HEK293T (cell line): Measurements from ENCODE around the gene KCNJ18.
"Not testable (repeated sequence)": the region's sequence is repeated elsewhere in the genome, so short reads cannot be mapped to it uniquely, and the experiment has no call there.

ENCODE experiments used
- CTCF ChIA-PET: fragments of 350-600 bp; formaldehyde crosslinking; extraction: SDS; loops from one replicate; lab custom pipeline; 2021; ENCODE audit warnings: antibody characterized with exemption, inconsistent platforms; lab: Yijun Ruan, JAX
- POLR2A ChIA-PET: fragments of 350-600 bp; formaldehyde crosslinking; extraction: SDS; loops from one replicate; lab custom pipeline; 2020; ENCODE audit warnings: antibody characterized with exemption, inconsistent platforms; lab: Yijun Ruan, JAX
- DNase-seq: peaks from one replicate; pipeline ENCODE4 v3.0.0; 2012; ENCODE audit warnings: mixed read lengths; ENCODE audit errors: extremely low spot score
- ARNT ChIP-seq: fragments of 450-650 bp; IDR thresholded peaks from 2 replicates; pipeline ENCODE4 v1.6.1; 2017; ENCODE audit warnings: mild to moderate bottlenecking
- L3MBTL2 ChIP-seq: fragments of 450-650 bp; conservative IDR thresholded peaks from 2 replicates; pipeline ENCODE4 v1.6.1; 2016; ENCODE audit warnings: mild to moderate bottlenecking
- SP1 ChIP-seq: fragments of 450-650 bp; IDR thresholded peaks from 2 replicates; pipeline ENCODE4 v1.6.1; 2017
- SUZ12 ChIP-seq: fragments of 450-650 bp; IDR thresholded peaks from 2 replicates; pipeline ENCODE4 v1.6.1; 2016; ENCODE audit warnings: mild to moderate bottlenecking
- ZNF384 ChIP-seq: fragments of 450-650 bp; IDR thresholded peaks from 2 replicates; pipeline ENCODE4 v1.6.1; 2016

Gene KCNJ18

DNA sequence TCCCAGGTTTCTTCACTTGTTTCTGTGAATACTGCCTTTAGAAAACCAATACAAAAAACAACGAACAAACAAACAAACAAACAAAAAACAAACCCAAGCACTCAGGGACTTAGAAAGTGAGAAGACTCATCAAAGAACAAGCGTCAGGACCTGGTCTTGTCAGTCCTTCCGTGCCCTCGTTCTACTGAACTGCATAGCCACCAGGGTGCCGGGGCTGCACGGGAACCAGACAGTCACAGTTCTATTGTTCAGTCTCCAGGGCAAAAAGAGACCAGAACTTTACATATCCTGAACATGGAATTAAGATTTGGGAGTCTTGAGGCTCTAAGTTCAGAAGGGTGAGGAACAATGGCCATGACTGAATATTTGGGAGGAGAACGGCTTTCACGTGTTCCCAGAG is 28.2 kb downstream of the KCNJ18 start:
- DNase-seq, CTCF ChIA-PET, POLR2A ChIA-PET: not testable (repeated sequence)

DNA sequence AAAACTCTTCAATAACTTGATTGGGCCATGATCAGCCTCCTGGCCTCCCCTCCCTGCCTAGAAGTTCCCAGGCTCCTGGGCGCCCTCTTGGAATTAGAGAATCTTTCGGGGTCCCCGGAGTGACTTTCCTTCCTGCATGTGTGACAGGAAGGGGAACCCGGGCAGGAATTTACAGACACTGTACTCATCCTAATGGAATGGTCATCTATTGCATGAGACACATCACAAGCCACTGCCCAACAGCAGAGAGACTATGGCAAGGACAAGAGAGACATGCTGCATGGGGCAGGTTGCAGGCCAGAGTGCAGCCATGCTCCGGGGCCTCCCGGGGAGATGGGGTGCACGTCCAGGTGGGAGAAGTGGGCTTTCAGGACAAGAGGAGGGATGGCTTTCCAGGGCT is 29.9 kb downstream of the KCNJ18 start:
- DNase-seq, POLR2A ChIA-PET, CTCF ChIA-PET: not testable (repeated sequence)

DNA sequence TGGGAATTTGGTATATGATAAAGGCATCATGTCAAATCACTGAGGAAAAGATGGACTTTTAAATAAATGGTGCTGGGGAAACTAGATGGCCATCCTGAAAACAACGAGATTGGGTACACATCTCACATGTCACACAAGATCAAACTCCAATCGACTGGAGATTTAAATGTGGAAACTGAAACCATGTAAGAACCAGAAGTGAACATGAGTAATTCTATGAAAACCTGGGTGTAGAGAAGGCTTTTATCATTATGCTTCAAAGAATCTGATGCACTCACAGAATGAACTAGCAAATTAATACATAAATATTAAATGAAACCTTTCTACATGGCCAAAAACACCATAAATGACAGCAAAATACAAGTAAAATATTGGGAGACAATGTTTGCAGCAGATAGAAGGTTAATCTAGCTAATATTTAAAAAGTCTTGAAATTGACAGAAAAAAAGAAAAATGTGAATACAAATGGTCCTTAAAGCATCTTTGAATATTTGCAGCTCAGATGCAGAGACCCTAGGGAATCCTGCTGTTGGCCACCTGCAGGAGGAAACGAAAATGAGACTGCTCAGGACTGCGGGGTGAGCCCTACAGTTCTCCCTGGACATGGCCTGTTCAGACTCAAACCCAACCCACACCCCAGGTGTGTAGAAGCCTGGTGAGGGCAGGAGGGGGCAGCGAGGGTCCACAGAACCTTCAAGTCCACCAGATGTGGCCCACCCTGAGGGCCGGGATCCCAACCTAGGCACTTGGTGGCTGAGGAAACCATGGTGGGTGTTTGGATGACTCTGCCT is 32.1 kb downstream of the KCNJ18 start:
- DNase-seq, POLR2A ChIA-PET, CTCF ChIA-PET: not testable (repeated sequence)

DNA sequence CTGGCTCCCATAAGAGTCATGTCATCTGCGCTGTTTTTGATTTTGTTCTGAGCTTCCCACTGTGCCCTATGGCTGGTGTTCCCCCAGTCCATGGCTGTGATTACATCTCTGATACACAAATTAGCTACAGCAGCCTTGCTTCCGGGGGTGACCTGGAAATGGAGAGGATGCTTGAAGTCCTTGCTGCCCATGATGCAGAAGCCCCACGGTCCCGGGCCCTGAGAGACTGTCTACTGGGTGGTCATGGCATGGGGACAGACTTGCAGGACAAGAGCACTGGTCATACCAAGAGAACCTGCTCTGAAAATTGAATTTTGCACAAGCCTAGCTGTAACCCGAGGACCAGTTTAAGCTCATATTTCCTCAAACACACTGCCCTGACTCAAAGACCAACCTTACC is 38.8 kb downstream of the KCNJ18 start:
- DNase-seq, POLR2A ChIA-PET, CTCF ChIA-PET: not testable (repeated sequence)

DNA sequence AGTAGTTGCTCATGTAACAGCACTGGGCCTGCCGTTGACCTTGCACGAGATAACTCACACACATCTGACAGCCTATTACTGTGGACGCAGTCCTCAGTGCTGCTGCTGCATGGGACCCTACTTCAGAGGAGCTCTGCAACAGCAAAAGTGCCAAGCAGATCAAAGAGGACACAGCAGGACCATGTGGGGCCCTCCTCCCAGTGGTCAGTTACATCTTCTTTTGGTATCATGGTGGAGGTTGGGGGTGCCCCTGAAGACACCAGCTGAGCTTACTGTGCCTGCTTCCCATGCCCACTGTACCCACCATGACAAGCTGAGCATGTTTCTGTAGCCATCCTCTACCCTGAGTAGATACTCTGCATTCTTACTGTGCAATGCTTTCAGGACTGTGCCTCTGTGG is 41.6 kb downstream of the KCNJ18 start:
- POLR2A ChIA-PET, DNase-seq, CTCF ChIA-PET: not testable (repeated sequence)

DNA sequence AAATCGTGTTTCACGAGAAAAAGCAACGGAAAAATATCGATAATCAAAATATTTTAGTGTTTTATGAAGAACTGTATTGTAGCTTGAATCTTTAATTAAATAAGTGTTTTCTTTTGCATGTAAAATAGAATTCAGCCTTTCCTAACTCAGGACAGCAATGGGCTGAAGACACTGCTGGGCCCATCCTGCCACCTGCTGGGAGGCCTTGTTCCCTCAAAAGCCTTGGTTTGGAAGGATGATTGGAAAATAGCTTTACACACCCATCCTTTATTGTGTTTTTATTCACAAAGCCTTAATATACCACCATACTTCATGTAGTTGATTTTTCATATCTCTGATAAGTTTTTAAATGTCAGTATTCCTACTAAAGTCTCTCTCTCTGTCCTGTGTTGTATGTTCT is 43.5 kb downstream of the KCNJ18 start:
- DNase-seq, CTCF ChIA-PET, POLR2A ChIA-PET: not testable (repeated sequence)

DNA sequence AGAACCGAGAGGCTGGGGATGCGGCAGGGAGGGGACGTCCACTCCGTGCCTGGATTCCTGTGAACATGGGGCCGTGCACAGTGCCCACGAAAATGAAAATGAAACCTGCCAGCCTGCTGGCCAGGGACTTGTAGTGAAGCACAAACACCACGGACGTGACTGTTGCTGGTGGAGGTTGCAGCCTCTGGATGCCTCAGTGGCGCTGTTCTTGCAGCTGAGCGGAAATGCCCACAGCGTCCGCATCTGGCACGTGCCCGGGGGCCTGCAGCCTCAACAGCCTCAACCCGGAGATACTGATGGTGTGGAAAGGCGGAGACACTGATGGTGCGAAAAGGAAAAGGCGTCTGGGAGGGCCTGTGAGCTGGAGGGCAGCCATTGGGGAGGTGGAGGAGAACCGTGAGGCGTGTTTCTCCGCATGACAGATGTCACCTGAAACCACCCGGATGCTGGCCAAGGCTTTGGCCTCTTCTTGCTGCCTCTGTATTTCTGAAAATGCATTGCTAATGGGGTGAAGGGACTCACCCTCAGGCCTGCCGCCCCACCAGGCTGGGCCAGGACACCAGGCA is 44.8 kb downstream of the KCNJ18 start:
- DNase-seq, CTCF ChIA-PET, POLR2A ChIA-PET: not testable (repeated sequence)

DNA sequence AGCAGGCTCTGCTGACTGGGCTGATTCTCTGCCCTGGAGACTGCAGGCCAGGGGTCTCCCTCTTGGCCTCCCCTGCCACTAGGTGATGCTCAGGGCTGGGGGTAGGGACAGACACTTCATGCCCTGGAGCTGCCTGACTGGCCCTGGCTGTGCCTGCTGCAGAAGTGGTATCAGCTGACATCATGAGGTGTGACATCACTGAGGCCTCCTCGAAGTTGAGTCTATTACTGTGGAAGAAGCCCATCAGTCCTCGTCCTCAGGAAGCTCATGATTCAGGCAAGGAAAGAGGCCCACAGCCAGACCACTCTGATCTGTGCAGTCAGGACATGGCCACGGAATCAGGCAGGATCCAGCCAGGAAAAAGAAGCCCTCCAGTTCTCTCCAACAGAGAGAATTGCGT is 45.9 kb downstream of the KCNJ18 start:
- DNase-seq, CTCF ChIA-PET, POLR2A ChIA-PET: not testable (repeated sequence)

DNA sequence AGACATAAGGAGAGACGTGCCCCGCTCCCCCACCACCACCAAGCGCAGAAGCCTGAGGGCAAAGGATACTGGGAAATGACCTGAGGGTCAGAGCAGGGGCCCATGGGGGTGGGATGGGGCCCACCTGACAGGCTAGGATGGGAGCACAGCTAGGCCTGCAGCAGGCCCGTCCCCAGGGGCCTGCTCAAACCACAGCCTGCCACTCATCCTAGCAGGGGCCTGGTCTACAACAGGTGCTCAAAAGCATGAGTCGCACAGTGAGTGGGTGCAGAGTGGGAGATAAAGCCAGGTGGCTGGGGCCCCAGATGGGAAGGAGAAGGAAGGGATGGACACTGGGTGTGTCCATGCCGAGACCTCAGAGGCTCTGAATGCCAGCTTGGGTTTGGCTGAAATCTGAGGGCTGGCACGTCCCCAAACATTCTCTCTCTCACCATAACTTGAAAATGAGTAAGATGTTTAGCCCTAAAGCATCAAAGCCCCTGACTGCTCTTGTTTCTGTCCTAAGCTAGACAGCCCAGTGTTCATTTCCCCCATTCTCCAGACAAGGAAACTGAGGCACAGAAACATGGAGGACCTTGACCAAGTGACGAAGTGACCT is 46.7 kb downstream of the KCNJ18 start:
- POLR2A ChIA-PET, DNase-seq, CTCF ChIA-PET: not testable (repeated sequence)

DNA sequence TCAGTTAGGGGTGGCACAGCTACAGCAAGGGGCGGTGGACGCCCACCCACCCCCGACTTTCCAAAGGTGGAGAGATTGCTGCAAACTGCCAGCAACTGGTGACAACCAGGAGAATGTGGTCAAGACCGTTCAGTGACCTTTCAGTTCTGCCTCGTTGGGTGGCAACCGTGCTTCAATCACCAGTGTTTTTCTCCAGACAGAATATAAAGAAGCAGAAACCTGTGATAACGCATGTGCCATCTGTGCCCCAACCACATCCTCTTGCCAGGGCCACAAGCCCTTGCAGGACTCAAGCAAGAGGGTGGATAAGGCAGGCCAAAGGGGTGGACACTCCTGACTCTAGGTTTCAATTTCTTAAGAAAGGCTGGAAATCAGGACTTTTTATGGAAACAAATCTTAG is 47.2 kb downstream of the KCNJ18 start:
- DNase-seq, POLR2A ChIA-PET, CTCF ChIA-PET: not testable (repeated sequence)

DNA sequence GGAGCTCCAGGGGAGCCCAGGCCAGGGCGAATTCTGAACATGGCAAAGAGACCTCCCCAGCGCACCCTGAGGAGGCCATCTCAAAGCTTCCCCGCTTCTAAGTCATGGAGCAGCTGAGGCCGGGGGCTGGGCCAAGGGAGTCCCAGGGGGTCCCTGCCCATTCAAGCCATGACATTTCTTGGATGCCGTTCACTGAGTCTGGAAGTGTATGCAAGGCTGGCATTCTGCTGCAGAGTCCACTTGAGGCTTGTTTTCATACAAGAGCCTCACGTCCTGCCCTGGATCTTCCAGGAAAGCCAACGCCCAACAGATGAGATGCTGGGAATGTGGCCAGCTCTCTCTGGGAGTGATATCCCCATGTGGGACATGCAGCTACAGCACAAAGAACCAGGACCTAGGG is 48.5 kb downstream of the KCNJ18 start:
- CTCF ChIA-PET, POLR2A ChIA-PET, DNase-seq: not testable (repeated sequence)

DNA sequence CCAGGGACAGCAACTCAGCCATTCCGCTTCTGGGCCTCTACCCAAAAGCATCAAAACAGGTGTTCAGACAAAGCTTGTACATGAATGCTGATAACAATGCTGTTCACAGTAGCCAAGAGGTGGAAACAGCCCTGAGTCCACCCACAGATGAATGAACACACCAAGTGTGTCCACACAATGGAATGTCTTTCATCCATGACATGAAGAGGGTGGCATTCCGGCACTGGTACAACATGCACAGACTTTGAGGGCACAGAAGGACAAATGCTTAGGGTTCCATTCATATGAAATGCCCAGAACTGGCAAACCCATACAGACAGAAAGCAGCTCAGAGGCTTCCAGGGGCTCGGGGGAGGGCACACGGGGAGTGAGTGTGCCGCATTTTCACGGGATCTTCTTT is 49.2 kb downstream of the KCNJ18 start:
- CTCF ChIA-PET, POLR2A ChIA-PET, DNase-seq: not testable (repeated sequence)

DNA sequence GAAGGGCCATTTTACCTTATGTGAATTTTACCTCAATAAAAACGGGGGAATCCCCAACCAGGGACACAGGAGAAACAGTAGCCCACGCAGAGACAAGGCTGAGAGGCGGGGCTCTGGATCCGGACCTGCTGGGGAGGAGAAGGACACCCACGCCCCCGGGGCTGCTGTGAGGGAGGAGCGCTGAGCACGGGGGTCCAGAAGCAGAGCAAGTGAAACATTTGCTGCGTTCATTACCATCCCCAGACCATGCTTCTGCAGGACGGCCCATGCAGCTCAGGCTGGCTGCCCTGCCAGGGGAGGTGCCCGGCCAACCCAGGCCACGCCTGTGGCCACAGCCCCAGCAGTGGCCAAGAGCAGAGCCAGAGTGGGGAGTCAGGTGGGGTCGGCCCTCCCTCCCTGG is 50.0 kb downstream of the KCNJ18 start:
- TF ChIP-seq ZNF384 (no peak), L3MBTL2 (no peak), SP1 (no peak), SUZ12 (no peak), ARNT (no peak)
- CTCF ChIA-PET = no interaction called here
- DNase-seq = no peak
- POLR2A ChIA-PET = no interaction called here

DNA sequence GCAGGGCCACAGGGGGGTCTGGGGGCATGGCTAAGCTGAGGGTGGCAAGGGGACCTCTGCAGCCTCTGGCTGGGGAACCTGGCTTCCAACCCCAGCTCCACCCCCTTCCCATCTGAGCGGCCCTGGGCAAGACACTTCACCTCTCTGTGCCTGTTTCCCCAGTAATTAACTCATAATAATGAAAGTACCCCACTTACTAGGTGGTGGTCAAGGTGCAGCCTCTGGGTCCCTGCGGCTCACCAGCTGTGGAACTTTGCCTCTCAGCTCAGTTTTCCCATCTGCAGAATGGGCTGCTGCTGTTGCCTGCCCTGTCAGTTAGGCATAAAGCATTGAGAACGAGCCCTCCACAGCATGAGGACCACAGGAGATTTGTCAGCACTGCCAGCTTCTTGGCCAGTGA is 51.8 kb downstream of the KCNJ18 start:
- CTCF ChIA-PET, DNase-seq, POLR2A ChIA-PET: not testable (repeated sequence)

DNA sequence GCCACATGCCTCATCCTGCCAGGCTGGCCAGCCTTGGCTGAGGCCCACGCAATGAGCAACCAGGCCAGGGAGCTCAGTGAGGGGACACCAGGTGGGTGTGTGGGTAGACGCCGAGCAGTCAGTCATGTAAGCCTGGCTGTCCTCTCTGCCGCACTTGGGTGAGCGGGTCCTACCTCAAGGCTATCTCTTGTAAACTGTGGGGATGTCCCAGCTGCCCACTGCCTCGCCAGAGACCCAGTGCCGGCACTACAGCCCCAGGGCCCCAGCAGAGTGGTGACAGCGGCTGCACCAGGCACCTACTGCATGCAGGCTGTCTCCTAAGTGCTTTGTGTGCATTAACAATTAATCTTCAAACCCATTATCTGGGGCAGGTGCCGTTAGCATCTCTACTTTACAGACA is 52.3 kb downstream of the KCNJ18 start:
- CTCF ChIA-PET, DNase-seq, POLR2A ChIA-PET: not testable (repeated sequence)

DNA sequence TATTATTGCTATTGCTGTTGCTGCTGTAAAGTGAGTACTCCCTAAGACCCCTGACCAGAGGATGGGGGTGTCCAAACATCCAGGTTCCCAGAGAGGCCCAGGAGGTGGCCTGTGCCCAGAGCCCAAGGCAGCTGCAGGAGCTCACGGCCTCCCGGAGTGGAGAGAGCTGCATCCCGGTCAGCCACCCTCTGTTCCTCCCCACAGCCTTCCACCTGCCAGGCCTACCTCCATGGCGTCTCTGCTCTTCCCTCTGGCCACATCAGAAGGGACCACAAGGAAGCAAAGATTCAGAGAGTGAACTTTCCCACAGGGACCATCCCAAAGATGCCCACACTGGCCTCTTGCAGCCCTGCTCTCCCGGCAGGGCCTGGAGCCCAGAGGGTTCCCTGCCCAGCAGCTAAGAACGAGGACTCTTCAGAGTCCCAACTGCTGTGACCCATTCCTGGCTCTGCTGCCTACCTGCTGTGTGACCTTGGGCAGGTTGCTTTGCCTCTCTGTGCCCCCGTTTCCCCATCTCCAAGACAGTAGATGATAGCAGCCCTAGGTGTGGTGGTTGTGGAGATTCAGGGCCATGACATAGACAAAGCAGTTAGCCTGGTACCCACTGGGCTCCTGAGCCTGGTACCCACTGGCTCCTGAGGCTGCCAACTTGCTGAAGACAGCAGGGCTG is 53.2 kb downstream of the KCNJ18 start:
- POLR2A ChIA-PET, CTCF ChIA-PET, DNase-seq: not testable (repeated sequence)

DNA sequence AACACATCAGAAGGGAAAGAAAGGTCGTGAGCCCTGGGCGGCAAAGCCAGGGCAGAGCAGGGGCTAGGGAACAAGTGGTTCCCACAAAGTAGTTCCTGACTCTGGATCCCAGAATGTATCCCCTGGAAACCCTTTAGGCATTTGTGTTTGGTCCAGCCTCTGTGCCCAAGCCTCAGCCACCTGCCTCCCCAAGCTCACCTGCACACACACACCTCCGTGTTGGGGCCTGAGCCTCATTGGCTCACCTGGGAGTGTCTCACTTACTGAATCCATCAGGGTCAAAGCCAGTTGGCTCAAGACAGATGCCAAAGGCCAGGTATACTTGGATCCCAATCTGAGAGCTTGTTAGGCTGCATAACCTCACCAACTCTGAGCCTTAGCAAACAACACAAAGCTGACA is 54.1 kb downstream of the KCNJ18 start:
- DNase-seq = not testable (repeated sequence)

More for the DNA sequence above, 54.1 kb downstream of the KCNJ18 start:
- CTCF ChIA-PET = interaction anchor here (0.6 kb wide), 1 partner anchor 620 kb away, joined by 3 read pairs; no protein-coding TSS in a partner anchor
- POLR2A ChIA-PET = not testable (repeated sequence)
